Activated T-cell treated with anti-CD3 and anti-CD28 coated beads for 4 hours (primary cell): ENCODE results near the gene FAM53B.
"Not testable (repeated sequence)": the region's sequence is repeated elsewhere in the genome, so short reads cannot be mapped to it uniquely, and the experiment has no call there.

Experiments
- DNase-seq: peaks from one replicate; pipeline ENCODE4 v3.0.0-alpha.2; 2020

The FAM53B gene

DNA sequence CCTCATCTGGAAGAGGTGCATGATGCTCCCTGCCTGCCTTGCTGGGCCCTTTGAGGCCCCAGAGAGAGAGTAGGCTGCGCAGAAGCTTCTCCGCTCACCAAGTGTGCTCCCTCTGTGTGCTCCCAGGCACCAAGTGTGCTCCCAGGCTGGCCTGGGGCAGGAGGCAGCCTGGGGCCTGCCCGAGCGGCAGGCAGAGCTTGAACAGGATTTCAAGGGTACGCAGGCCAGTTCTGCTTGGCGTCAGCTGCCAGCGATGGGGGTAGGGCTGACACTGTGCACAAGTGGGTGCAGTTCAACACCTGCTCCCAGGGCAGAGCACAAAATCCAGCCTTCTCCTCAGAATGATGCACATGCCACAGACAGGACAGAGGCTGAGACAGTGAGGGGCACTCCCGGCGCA, 119.7 kb downstream of the FAM53B start:
- no peak for DNase-seq

DNA sequence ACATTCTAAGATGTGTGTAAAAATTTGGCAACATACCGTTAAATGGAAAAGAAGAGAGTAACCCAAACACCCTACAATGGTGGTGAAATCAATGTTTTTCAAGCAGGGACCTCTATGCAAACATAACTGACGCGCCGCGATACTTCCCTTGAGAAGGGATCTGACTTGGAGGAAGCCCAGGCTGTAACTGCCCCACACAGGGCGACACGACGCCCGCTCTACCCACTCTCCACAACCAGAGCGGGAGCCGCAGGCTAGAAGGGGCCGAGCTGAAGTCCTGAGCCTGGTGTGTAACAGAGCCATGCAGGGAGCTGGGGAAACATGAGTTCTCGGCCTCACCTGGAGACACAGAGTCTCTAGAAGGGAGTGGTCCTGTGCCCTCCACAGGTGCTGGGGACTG, 120.2 kb downstream of the FAM53B start:
- DNase-seq, result no peak

DNA sequence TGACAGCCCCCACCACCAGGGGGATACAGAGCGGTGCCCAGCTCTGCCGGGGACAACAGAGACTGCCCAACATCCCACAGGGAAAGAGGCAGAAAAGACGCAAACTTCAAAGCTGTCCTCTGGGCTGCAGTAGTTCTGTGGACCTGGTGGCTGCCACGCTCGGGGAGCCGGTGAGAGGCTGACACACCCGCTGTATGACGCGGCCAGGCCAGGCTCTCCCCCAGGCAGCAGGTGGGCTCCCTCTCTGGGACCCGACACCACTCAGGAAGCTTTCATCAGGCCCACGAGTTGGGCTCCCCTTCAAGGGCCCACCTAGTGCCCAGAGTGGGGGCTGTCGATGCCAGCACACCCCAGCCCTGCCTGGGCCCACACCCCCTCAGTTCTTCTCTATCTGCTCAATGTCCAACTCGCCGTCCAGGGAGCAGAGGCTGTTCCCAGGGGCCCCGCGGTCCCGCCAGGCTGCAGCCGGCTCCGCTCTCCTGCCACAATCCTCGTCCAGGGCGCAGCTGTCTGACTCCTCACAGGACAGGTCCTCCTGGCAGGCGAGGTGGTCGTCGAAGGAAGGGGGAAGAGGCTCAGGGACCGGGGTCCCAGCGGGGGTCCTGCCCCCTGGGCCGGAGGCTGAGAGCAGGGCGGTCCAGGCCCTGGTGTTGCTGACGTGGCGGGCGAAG, 121.2 kb downstream of the FAM53B start:
- no peak for DNase-seq

DNA sequence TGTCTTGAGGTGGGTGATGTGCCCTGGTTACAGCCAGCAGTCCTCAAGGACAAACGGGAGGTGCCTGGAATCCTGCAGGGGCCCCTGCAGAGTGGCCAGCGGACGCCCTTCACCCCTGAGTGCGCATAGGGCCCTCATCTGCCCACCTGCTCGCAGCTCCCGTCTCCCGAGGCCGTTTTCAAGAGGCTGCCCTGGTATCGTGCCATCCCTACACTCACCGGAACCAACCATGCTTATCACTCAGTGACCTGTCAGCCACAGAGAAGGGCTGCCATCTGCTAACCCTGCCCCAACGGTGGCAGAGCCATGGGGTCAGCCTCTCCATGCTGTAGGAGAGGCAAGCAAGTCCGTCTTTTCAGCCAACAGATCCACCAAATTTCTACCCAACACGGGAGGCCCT, 122.0 kb downstream of the FAM53B start:
- no peak for DNase-seq

DNA sequence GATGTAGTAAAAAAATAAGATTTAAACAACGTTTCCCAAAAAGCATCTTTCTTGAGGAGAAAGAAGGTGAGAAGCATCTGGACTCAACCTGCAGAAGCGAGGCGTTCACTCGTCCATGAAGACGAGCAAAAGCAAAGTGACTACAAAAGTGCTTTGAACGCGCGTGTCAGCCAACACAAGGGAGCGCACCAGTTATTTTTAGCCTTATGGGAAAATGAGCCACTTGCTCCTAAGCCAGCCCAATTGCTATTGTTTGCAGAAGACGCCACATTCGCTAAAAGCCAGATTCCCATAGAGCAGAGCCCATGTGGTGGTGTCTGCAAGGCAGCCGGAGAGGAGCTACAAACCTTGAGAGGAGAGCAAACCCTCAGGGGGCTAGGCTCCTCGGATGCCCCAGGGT, 122.5 kb downstream of the FAM53B start:
- DNase-seq, result no peak

DNA sequence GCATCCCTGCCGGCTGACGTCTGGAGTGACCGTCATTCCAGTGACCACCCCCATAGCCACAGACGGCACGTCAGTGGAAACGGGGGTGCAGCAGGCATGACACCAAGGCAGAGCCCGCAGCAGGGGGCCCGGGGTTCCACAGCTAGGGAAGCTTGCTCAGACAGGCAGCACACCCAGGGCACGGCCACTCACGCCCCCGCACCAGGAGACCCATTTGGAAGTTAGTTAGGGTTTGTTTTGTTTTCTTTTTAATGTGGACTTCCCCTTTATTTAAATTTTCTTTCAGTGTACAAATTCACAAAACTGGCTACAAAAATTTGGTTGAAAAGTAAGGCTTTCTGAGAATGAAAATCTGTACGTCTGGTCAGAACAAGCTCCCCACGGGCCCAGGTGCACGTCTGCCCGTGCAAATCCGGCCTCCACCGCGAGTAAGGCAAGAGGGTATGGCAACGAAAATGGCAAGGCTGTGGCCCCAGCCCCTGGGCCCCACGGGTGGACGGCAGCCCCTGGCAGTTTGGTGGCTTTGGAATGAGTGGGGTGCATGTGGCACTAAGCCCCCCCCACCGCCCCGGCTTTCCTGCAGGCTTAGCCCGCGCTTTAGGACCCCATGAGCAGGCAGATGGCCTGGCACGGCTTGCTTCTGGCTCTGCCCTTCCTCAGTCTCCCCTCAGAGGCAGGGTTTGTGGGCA, 124.2 kb downstream of the FAM53B start:
- no peak for DNase-seq

DNA sequence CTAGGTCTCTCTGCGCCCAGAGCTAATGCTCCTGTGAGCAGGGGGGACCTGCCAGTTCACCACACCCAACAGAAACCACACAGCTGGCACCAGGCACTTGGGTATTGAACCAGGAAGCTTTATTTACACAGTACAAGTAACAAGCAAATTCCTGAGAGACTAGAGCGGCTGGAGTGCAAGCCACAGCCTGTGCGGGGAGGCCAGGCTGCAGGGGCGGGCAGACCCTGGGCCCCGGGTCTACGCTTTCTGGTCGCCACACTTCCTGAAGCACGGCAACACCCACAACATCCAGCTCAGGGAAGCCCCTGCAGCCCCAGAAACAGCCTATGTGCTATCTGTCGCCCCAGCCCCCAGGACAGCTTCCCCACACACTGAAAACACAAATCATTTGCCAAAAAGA, 125.0 kb downstream of the FAM53B start:
- DNase-seq, result no peak

DNA sequence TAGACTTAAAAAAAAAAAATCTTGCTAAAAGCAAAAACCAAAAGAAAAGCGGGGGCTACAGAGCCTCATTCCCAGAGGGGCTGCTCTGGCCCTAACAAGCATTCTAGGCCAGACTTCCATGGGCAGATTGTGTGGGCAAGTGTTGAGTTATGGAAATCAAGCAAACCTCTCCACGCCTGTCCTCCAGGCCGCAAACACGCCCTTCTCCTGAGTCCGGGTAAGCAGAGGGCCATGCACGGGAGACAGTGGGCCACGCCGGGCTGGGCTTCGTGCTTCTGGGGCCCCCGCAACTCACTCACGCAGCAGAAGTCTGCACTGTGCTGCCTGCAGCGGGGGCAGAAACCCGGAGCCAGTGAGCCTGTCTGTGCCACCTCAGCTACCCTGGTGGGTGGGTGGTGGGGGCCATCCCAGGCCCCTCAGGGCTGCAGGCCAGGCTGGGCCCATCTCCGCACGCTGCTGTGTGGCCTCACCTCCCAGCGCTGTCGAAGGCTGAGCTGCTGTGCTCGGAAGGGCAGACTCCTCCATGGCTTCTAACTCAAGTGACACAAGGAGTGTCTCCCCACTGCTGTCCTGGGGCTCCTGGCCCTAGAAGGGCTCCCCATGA, 125.6 kb downstream of the FAM53B start:
- no peak for DNase-seq

DNA sequence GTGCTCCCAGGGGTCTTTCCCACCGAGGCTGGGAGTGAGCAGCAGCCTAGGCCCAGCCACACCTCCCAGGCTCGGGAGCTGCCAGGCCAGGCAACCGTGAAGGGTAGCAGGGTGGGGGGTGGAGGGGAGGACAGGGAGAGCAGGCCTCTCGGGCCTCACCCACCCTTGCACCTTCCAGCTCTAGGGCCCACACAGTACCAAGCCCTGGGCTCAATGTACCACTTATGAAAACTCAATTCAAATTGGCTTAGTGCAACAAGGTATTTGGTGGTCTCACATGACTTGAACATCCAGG, 127.4 kb downstream of the FAM53B start:
- no peak for DNase-seq

DNA sequence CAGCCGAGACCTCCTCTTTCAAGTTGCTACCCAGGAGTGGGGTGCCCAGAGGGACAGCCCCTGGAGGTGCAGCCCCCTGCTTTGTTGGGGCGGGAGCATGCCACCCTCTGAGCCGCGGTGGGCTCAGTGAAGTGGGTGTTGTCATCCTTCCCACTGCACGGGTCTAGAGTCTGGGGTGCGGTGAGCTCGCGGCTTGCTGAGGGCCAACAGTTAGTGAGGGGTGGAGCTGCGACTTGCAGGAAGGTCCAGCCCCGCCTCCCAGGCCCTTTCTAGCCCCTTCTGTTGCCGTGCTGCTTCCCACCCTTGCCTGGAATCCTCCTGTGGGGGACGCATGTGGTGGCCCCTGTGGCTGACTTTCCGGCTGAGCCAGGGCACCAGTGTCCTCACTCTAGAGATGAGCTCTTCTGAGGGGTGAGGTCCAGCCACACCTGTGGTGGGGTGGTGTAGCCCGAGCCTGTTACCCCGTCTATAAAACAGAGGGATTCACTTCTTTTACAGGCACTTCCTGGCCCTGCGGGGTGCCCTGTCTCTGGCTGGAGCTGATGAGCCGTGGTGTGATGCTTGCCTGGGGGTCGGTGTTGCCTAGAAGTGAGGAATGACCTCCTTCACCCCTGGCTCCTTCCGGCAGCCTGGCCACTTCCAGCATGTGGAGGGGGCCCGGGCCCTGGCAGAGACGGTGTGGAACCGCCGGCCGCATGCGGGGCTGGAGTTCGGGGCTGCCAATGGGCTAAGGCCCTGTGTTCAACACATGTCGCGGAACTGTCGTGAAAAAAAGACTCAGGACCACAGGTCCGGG, 127.9 kb downstream of the FAM53B start:
- no peak for DNase-seq

DNA sequence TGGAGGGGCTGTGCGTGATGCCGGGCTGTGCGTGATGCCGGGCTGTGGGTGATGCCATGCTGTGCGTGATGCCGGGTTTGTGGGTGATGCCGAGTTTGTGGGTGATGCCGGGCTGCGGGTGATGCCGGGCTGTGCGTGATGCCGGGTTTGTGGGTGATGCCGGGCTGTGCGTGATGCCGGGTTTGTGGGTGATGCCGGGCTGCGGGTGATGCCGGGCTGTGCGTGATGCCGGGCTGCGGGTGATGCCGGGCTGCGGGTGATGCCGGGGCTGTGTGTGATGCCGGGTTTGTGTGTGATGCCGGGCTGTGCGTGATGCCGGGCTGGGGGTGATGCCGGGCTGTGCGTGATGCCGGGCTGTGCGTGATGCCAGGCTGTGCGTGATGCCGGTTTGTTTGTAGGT, 128.9 kb downstream of the FAM53B start:
- no peak for DNase-seq

DNA sequence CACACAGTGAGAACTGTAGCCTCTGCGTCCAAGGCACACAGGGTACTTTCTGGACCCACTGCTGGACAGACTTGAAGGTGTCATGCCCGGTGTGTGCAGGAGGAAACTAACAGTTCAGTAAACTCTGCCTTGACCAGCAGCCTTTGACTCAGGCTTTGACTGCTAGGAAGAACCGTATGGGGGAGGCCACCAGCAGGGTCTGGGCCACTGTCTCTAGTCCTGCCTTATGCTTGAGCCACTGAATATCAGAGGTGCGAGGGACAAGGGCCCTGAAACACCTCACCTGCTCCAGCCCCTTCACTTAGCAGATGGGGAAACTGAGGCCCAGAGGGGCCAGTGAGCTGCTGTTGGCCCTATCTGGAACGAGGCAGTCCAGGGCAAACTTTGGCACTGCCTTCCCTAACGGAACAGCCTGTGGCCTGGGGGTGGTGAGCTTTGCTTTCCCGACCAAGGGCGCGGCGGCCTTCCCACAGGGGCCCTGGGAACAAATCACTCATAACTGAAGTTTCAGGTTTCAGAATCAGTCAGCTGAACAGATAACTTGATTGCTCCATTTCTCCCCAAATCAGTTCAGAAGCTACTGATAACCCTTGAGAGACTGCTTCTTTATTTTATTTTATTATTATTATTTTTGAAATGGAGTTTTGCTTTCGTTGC, 130.0 kb downstream of the FAM53B start:
- no peak for DNase-seq

DNA sequence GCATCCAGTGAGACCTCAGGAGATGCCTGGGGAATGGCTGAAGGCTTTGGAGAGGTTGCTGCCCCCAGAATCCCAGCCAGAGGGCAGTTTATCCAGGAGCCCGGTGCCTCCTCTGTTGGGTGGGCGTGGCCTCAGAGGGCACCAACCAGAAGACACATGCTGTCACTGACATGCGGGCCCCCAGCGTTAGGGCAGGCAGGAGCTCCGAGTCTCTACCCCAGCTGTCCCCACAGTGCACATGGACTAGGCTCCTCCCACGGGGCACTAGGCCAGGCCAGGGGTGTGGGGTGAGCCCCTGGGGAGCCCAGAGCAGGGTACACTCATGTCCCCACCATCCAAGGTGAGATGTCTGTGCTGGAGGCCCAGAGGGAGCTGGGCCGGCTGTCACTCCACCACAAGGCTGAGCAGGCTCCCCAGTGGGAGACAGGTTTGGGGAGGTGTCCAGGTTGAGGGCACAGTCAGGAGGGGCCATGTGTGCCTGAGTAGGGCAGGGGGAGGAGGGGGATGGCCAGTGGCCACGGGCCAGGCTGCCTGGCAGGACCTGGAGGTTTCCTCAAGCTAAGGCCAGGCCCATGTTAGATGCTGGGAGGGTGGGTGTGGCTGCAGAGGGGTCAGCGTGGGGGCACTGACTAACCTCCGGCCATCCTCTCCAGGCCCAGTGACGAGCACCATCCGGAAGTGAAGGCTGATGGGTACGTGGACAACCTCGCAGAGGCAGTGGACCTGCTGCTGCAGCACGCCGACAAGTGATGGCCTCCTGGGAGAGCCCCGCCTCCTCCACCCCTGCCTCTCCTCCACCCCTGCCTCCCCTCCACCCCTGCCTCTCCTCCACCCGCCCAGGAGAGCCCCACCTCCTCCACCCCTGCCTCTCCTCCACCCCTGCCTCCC, 131.3 kb downstream of the FAM53B start:
- no peak for DNase-seq

DNA sequence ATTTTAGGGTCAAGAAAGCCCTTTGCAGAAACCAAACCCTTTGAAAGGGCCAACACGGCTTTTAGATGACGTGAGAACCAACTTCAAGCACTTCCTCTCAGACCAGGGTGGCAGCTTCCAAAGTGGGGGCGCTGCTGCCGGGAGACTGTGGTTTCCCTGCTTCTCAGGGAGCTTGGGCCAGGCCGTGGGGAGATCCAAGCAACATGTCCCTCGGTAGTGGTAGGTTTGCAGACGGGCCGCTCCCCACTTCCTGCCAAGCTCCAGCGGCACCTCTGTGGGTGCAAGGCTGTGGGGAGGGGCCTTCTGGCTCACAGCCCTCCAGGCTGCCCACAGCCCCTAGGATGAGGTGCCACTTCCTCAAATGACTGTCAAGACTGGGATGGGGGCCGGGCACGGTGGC, 132.4 kb downstream of the FAM53B start:
- no peak for DNase-seq

DNA sequence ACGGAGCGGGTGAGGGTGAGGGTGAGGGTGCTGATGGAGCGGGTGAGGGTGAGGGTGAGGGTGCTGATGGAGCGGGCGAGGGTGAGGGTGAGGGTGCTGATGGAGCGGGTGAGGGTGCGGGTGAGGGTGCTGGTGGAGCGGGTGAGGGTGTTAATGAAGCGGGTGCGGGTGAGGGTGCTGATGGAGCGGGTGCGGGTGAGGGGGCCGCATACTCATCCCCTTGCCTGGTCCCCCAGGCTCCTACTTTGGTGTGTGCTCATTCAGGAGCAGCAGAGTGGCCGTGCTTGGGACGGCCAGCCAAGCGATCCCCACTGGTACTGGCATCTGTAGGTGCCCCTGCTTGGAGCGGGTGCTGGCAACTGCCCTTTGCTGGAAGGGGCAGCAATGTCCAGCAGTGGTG, 133.3 kb downstream of the FAM53B start:
- DNase-seq, result not testable (repeated sequence)

DNA sequence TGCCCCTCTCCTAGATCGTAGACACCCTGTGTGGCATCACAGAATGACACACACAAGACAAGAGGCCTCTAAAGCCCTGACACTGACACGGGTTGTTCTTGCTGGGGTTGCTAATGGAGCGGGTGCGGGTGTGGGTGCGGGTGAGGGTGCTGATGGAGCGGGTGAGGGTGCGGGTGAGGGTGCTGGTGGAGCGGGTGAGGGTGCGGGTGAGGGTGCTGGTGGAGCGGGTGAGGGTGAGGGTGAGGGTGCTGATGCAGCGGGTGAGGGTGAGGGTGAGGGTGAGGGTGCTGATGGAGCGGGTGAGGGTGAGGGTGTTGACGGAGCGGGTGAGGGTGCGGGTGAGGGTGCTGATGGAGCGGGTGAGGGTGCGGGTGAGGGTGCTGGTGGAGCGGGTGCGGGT, 134.0 kb downstream of the FAM53B start:
- not testable (repeated sequence) for DNase-seq

DNA sequence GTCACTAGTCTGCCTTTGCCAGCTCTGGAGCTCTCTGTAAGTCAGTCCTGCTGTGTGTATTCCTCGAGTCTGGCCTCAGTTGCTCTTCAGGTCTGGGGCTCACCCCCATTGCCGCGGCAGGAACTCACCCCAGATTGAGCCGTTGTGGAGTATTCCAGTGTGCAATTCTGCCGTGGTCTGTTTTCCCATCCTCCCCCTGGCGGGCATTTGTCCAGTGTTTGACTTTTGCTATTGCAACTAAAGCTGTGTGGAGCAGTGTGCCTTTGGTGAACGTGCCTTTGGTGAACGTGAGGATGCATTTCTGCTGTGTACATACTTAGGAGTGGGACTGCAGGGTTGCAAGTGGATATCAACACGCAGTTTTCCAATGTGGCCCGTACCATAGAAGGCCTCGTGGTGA, 134.5 kb downstream of the FAM53B start:
- no peak for DNase-seq

DNA sequence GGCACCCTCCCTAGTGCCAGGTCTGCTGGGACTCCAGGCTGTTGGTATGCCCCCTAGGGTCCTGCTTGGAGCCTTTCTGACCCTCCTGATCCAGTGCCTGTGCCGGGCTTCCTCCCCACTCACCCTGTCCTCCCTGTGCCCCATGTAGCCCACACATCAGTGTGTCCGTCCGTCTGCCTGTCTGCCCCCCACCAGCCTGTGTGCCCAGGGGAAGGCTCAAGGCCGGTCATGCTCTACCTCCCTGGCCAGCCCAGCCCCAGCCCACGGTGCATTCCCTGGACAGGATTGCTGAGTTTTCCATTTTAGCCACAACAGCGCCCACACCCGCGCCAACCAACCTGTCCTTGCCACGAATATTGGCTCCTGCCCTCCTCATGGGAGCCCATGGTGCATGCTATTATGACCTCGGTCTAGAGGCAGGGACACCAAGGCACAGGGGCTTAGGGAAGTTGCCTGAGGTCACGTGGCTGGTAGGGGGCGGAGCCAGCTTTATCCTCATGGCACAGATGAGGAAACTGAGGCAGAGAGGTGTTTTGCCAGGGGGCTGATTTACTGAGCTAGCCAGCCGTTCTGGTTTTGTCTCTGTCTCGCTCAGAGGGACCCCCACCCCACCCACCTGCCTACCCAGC, 136.0 kb downstream of the FAM53B start:
- DNase-seq, result no peak

DNA sequence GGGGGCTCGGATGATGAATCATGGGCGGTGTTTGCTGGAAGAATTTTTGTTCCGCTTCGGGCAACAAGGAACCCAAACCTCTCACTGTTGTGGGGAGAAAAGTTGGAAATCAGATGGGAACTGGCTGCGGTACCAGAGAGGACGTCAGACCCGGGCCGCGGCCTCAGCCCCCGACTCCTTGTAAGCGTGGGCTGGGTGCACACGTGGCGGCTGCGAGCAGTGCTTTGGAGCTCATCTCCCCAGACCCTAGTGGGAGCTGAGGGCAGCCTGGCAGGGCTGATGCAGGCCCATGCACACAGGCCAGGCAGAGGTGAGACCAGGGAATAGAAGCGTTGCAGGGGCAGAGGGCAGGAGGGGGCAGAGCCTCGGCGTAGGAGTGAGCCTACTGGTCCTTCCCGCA, 136.5 kb downstream of the FAM53B start:
- DNase-seq, result no peak

DNA sequence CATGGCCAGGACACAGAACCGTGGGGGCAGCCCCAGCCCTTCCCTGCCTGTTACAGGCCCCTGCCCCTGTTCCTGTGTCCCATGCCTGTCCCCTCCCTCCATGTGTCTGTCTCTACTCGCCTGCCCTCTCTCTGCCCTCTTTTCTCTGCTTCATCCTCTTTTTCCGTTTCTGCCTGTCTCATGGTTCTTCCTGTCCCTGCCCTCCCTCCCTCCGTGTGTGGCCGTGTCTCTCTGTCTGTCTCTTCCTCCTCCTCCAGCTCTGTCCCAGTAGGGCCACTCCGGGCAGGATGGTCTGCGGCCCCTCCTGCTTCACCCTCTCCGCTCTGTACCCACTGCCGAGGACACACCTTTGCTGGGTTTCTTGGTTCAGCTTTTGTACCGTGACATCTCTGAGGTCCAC, 137.4 kb downstream of the FAM53B start:
- no peak for DNase-seq

DNA sequence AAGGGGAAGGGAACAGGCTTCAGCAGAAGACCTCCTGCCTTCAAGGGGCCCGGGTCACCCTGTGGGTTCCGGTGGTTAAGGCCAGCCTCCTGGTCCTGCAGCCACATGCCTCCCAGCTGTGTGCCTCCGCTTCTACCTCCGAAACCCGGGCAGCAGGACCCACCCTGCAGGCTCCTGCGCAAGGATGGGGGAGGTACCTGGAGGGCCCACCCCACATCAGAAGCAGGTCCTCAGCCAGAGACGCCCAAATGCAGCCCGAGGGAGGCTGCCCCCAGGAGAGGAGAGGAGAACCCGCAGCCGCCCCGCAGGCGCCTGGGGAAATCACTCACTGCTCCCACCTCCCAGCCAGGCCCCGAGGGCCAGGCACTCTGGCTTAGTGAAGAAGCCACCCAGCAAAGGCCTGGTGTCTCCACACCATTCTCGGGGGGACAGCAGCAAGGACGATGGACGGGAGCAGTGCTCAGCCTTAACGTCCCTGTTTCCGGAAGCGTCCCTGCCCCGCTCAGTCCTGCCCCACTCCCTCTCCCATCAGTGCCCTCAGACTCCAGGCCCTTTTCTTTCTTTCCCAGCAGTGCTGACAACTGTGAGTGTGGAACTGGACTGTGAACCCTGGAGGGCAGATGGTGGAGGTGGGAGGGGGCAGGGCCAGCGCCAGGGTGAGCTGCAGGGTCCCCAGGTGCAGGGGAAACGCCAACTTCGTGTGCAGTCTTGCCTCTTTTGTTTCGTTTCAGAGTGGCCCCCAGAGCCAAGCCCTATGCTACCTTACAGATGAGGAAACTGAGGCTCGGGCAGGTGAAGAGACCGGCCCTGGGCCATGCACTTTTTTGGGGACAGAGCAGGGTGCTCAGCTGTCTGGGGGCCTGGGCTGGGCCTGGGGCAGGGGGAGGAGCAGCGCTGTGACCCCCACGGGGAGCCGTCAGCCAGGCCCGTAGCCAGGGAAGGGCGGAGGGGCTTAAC, 138.0 kb downstream of the FAM53B start:
- DNase-seq, result no peak
